ENCODE data around the gene STX8.
"Not testable (repeated sequence)": the region's sequence is repeated elsewhere in the genome, so short reads cannot be mapped to it uniquely, and the experiment has no call there.

The STX8 gene

GRCh38 chr17:9606453-9606852 is 30.8 kb upstream of the STX8 start:
- no peak overlapping the region for H3K27ac Mint-ChIP-seq
- no peaks in the 10 kb centered on the region for H3K36me3 Mint-ChIP-seq (ENCODE audit: low read depth)
- peaks cover 9% of the 10 kb centered on the region for H3K27me3 Mint-ChIP-seq (ENCODE audit: low read depth)
- no peak for TF ChIP-seq CTCF (IDR thresholded peaks at IDR 0.05; ENCODE audit: unreplicated experiment in 3 of 3)
- no peak overlapping the region for H3K4me3 Mint-ChIP-seq
- H3K9me3 Mint-ChIP-seq = no peaks in the 10 kb centered on the region
- no peaks in the 10 kb centered on the region for H3K4me1 Mint-ChIP-seq

- not testable (repeated sequence) for H3K36me3 Mint-ChIP-seq (ENCODE audit: low read depth); H3K27ac Mint-ChIP-seq; H3K4me1 Mint-ChIP-seq; H3K27me3 Mint-ChIP-seq (ENCODE audit: low read depth); H3K4me3 Mint-ChIP-seq; H3K9me3 Mint-ChIP-seq
Observed at GRCh38 chr17:9604583-9604982, 29.0 kb upstream of the STX8 start.

- H3K27me3 Mint-ChIP-seq (ENCODE audit: low read depth) = peaks cover 5% of the 10 kb centered on the region
- TF ChIP-seq CTCF (IDR thresholded peaks at IDR 0.05; ENCODE audit: unreplicated experiment in 3 of 3) = no peak
- H3K4me1 Mint-ChIP-seq = no peaks in the 10 kb centered on the region
- no peaks in the 10 kb centered on the region for H3K9me3 Mint-ChIP-seq
- no peak overlapping the region for H3K27ac Mint-ChIP-seq
- H3K36me3 Mint-ChIP-seq (ENCODE audit: low read depth) = no peaks in the 10 kb centered on the region
- H3K4me3 Mint-ChIP-seq = no peak overlapping the region
Observed at GRCh38 chr17:9598661-9599060, 23.0 kb upstream of the STX8 start.

- H3K9me3 Mint-ChIP-seq; H3K4me3 Mint-ChIP-seq; H3K4me1 Mint-ChIP-seq; H3K36me3 Mint-ChIP-seq (ENCODE audit: low read depth); H3K27ac Mint-ChIP-seq; H3K27me3 Mint-ChIP-seq (ENCODE audit: low read depth): not testable (repeated sequence)
Observed at GRCh38 chr17:9597638-9598037, 22.0 kb upstream of the STX8 start.

GRCh38 chr17:9594065-9594464 is 18.4 kb upstream of the STX8 start:
- TF ChIP-seq CTCF (IDR thresholded peaks at IDR 0.05; ENCODE audit: unreplicated experiment in 3 of 3) = no peak
- no peaks in the 10 kb centered on the region for H3K4me1 Mint-ChIP-seq
- peaks cover 10% of the 10 kb centered on the region for H3K27me3 Mint-ChIP-seq (ENCODE audit: low read depth)
- H3K4me3 Mint-ChIP-seq = no peak overlapping the region
- H3K36me3 Mint-ChIP-seq (ENCODE audit: low read depth) = no peaks in the 10 kb centered on the region
- no peak overlapping the region for H3K27ac Mint-ChIP-seq
- peaks cover 2% of the 10 kb centered on the region for H3K9me3 Mint-ChIP-seq

- peaks cover 17% of the 10 kb centered on the region for H3K9me3 Mint-ChIP-seq
- no peaks in the 10 kb centered on the region for H3K36me3 Mint-ChIP-seq (ENCODE audit: low read depth)
- TF ChIP-seq CTCF (IDR thresholded peaks at IDR 0.05; ENCODE audit: unreplicated experiment in 3 of 3) = no peak
- H3K4me1 Mint-ChIP-seq = no peaks in the 10 kb centered on the region
- peaks cover 4% of the 10 kb centered on the region for H3K27me3 Mint-ChIP-seq (ENCODE audit: low read depth)
- H3K27ac Mint-ChIP-seq = no peak overlapping the region
- no peak overlapping the region for H3K4me3 Mint-ChIP-seq
Observed at GRCh38 chr17:9587969-9588656, 12.5 kb upstream of the STX8 start.

- peak overlapping the region in 1 of 3 experiments; percentile 4 for H3K27ac Mint-ChIP-seq
- TF ChIP-seq CTCF (IDR thresholded peaks at IDR 0.05; ENCODE audit: unreplicated experiment in 3 of 3) = peak in 1 of 3 experiments; percentile 3
- no peaks in the 10 kb centered on the region for H3K9me3 Mint-ChIP-seq
- H3K27me3 Mint-ChIP-seq (ENCODE audit: low read depth) = no peaks in the 10 kb centered on the region
- peaks cover 6% of the 10 kb centered on the region for H3K4me1 Mint-ChIP-seq
- no peaks in the 10 kb centered on the region for H3K36me3 Mint-ChIP-seq (ENCODE audit: low read depth)
- H3K4me3 Mint-ChIP-seq = peak overlapping the region; percentile 17 to 99 (median 99)
Observed at GRCh38 chr17:9577373-9577709, 1.7 kb upstream of the STX8 start.

Measured in nephron (organoid).